Activated T-helper 2 cell treated with anti-CD3 and anti-CD28 coated beads, Interferon-gamma antibody, Interleukin-2, Interleukin-4, amounts not matched to agents 10 μg/mL and 5 μg/mL and 100 μg/mL, durations not matched to agents 14 hours and 24 hours and 36 hours (primary cell): ENCODE data around the gene ADGRL1. TPM values are rescaled to one million over a fixed set of nuclear protein-coding genes. Genes with fewer than 3 reads are reported as not detected.

Source experiments
- DNase-seq: peaks from one replicate; pipeline ENCODE4 v3.0.0; 2021; ENCODE audit warnings: low spot score
- H3K27ac Mint-ChIP-seq: one replicate; pipeline ENCODE4 v1.8.0; 2021; ENCODE audit warnings: mixed read lengths
- H3K27me3 Mint-ChIP-seq: one replicate; pipeline ENCODE4 v1.8.0; 2021; ENCODE audit warnings: low read depth, mixed read lengths
- H3K36me3 Mint-ChIP-seq: one replicate; pipeline ENCODE4 v1.8.0; 2021; ENCODE audit warnings: low read depth, mixed read lengths
- H3K4me1 Mint-ChIP-seq: one replicate; pipeline ENCODE4 v1.8.0; 2021; ENCODE audit warnings: low read depth, mixed read lengths
- H3K4me3 Mint-ChIP-seq: one replicate; pipeline ENCODE4 v1.8.0; 2021; ENCODE audit warnings: low read depth, mild to moderate bottlenecking, moderate library complexity, mixed read lengths
- H3K9me3 Mint-ChIP-seq: one replicate; pipeline ENCODE4 v1.8.0; 2021; ENCODE audit warnings: mixed read lengths
- intact Hi-C: fragments of 100-400 bp; cut with micrococcal nuclease; formaldehyde crosslinking; loops from one replicate; pipeline ENCODE4 v1.15.1; 2023
- total RNA-seq: library from RNA; stranded (reverse); gene quantifications from 2 replicates; pipeline ENCODE4 v1.2.3, GENCODE V29; 2022

The ADGRL1 gene
- total RNA-seq, 1 donor from 2014 or later, result 11.3 TPM

DNA sequence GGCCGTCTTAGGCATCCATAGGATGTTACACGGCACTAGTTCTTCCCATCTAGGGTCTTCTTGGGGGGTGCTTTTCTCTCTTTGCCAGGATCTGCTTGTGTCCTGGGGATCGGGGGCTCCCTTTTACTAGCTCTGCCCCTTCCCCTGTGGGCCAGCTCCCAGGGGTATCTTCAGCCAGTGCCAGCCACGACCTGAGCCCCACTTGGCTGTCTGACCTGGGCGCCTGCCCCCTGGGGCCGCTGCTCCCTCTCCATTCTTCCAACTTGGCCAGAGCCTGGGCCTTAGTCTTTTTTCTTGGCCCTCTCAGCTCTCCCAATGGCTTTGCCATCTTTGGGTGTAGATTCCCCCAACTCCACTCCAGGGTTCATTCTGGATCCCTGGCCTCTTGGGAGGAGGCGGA, 91.5 kb downstream of the ADGRL1 start:
- no peak overlapping the region for H3K27ac Mint-ChIP-seq
- H3K4me3 Mint-ChIP-seq, result no peak overlapping the region
- H3K36me3 Mint-ChIP-seq, result no peaks in the 10 kb centered on the region
- no peaks in the 10 kb centered on the region for H3K27me3 Mint-ChIP-seq
- H3K9me3 Mint-ChIP-seq, result no peaks in the 10 kb centered on the region
- DNase-seq, result no peak
- peaks cover 32% of the 10 kb centered on the region for H3K4me1 Mint-ChIP-seq
- intact Hi-C loops, result no loop called here

DNA sequence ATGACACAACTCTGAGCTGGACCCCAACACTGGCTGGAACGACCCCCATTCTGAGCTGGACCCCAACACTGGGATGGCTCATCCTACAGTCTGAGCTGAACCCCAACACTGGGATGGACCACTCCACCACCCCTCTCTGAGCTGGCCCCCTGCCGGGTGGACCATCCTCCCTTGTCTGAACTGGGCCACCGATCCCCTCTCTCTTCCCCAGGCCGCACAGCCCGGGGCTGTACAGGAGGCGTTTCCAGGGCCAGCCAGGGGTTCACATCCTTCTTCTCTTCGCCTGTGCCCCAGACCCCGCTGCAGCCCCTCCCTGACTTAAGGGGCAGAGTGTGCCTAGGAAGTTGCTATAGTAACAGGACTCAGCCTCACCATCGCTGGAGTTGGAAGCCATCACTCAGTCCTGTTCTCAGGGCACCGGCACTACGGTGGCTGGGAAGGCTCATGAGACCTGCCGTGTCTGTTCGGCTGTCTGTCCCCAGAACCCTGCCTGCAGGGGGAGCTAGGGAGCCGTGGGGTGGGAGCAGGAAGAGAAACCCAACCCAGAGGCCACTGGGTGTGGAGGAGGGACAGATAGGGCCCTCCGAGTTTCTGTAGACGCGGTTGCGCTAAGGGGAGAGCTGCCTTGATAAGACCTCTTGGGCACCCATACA, 92.1 kb downstream of the ADGRL1 start:
- intact Hi-C loops, result no loop called here
- peaks cover 29% of the 10 kb centered on the region for H3K4me1 Mint-ChIP-seq
- H3K27me3 Mint-ChIP-seq, result no peaks in the 10 kb centered on the region
- no peaks in the 10 kb centered on the region for H3K9me3 Mint-ChIP-seq
- DNase-seq, result peak; percentile 35
- no peak overlapping the region for H3K4me3 Mint-ChIP-seq
- H3K36me3 Mint-ChIP-seq, result no peaks in the 10 kb centered on the region
- H3K27ac Mint-ChIP-seq, result no peak overlapping the region

DNA sequence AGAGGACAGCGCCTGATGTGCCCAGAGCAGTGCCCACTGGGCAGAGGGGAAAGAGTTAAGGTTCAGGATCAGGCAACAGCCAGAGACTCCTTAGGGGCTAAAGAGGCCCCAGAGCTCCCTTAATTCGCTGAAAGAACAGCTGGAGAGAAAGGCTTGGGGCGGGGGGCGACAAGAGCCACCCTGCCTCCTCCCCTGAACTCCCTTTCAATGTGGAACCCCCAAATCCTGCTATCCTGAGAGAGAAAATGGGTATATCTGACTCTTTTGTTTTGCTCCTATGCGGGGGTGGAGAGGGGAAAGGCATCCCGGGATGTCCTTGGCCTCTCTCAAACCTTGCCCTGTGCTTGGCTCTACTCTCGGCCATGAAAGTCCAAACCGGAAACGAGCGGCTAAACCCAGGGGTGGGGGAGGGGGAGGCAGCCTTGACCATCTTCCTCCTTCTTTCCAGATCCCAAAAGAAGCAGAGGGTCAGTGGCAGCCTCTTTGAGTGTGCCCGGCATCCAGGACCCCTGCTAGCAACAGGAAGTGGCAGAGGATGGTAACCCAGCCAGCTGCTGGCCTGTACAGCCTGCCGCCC, 93.1 kb downstream of the ADGRL1 start:
- H3K27ac Mint-ChIP-seq, result no peak overlapping the region
- no peak for DNase-seq
- intact Hi-C loops, result no loop called here
- H3K4me3 Mint-ChIP-seq, result no peak overlapping the region
- no peaks in the 10 kb centered on the region for H3K36me3 Mint-ChIP-seq
- H3K27me3 Mint-ChIP-seq, result no peaks in the 10 kb centered on the region
- peaks cover 24% of the 10 kb centered on the region for H3K4me1 Mint-ChIP-seq
- no peaks in the 10 kb centered on the region for H3K9me3 Mint-ChIP-seq

DNA sequence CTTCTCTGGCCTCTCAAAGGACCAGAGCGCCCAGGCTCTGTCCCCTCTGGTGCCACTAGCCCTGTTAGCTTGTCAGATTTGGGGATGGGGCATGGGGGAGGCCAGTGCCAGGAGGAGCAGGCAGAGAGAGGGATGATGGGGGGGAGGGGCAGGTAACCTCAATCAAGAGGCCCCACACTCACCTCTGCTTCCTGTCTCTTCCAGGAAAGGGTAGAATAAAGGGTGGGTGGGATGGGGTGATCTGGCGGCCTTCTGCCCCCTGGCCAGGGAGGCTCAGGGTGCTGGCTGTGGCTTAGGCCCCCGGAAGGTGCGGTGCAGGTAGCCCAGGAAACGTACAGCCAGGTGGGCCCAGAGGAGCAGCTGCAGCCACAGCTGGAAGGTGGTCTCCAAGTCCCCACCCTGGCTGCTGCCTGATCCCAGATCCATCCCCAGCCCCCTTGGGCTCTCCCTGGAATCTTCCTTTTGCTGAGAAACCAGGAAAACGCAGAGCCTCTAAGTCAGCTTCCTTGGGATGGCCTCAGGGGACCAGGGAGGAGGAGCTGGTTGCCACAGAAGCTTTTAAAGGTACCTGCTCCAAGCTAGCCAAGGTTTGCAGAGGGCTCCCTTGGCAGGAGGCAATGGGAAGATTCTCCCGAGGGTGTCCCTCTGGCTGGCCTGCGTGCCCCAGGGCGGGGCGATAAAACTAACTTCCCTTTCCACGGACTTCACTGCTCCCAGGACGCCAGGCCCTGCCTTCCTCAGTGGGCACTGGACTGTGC, 93.7 kb downstream of the ADGRL1 start:
- no peak overlapping the region for H3K27ac Mint-ChIP-seq
- H3K36me3 Mint-ChIP-seq, result no peaks in the 10 kb centered on the region
- no peak overlapping the region for H3K4me3 Mint-ChIP-seq
- intact Hi-C loops, result no loop called here
- H3K27me3 Mint-ChIP-seq, result no peaks in the 10 kb centered on the region
- H3K4me1 Mint-ChIP-seq, result peaks cover 24% of the 10 kb centered on the region
- no peaks in the 10 kb centered on the region for H3K9me3 Mint-ChIP-seq
- no peak for DNase-seq

DNA sequence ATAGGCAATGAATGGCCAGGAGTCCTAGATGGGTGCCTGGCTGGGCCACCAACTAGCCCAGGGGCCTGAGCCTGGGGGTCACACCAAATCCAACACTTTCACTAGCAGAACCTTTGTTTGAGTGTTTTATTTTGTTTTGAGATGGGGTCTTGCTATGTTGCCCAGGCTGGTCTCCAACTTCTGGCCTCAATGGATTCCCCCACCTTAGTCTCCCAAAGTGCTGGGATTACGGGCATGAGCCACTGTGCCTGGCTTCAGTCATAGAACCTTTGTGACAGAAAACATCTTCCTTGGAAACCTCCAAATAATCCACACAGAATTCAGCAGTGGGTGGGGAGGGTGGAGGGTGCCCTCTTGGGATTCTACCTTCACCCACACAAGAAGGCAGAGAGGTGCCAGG, 94.5 kb downstream of the ADGRL1 start:
- Mint-ChIP-seq H3K36me3 (no peaks in the 10 kb centered on the region), H3K27me3 (no peaks in the 10 kb centered on the region), H3K27ac (no peak overlapping the region), H3K4me1 (peaks cover 18% of the 10 kb centered on the region), H3K9me3 (no peaks in the 10 kb centered on the region), H3K4me3 (no peak overlapping the region)
- DNase-seq, result no peak
- intact Hi-C loops, result no loop called here

DNA sequence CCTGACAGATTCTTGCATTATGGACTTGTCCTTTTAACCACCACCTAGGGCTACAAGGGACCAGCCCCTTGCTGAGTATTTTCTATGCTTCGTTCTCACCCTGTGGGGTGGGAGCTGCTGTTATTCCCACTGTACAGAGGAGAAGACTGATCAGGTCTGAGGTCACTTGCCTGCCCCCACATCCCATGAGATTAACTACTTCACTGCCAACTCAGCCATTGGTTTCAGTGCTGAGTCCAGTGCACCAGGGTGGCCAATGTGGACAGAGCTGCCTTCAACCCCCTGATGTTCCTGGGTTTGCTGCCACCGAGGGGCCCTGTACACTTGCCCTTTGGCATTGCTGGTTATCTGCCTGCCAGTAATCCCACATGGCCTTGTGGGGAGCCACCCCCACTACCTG, 95.3 kb downstream of the ADGRL1 start:
- no peak overlapping the region for H3K4me3 Mint-ChIP-seq
- no peak for DNase-seq
- H3K9me3 Mint-ChIP-seq, result no peaks in the 10 kb centered on the region
- intact Hi-C loops, result no loop called here
- H3K4me1 Mint-ChIP-seq, result peaks cover 13% of the 10 kb centered on the region
- H3K27me3 Mint-ChIP-seq, result no peaks in the 10 kb centered on the region
- H3K36me3 Mint-ChIP-seq, result peaks cover 3% of the 10 kb centered on the region
- no peak overlapping the region for H3K27ac Mint-ChIP-seq

DNA sequence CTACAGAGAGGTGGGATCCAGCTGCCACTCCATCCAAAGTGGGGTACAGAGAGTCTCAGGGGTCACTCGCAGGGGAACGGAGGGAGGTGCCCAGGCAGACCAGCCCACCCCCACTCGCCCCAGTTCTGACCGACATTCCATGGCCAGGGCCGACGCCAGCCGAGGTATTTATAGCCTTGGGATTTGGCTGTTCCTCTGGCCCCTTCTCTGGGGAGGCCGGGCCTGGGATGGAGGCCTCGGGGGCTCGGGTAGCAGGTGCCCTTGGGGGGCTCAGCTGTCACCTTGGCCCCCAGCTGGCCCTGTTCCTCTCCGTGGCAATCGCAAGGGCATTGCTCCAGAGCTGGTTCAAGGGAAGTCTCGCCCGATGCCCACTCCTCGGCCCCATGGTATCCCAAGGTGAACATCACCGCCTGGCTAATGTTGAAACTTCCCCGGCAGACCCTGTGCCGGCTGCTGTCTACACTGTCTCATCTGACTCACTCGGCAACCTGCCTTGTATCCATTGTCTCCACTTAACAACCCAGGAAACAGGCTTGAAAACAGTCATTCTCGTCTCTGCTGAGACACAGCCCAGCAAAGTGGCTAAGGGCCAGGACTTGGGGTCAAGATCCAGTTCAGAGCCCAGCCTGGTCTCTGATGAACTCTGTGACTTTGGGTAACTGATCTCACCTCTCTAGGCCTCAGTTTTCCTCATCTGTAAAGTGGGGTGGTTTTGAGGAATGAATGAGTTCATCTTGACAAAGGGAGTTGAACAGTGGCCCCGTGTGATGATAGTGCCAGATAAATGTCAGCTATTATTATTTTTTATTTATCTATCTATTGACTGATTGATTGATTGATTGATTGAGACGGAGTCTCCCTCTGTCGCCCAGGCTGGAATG, 98.1 kb downstream of the ADGRL1 start:
- peaks cover 5% of the 10 kb centered on the region for H3K36me3 Mint-ChIP-seq
- no peak for DNase-seq
- intact Hi-C loops, result no loop called here
- H3K4me1 Mint-ChIP-seq, result peaks cover 4% of the 10 kb centered on the region
- H3K27me3 Mint-ChIP-seq, result no peaks in the 10 kb centered on the region
- H3K9me3 Mint-ChIP-seq, result no peaks in the 10 kb centered on the region
- H3K27ac Mint-ChIP-seq, result no peak overlapping the region
- no peak overlapping the region for H3K4me3 Mint-ChIP-seq

DNA sequence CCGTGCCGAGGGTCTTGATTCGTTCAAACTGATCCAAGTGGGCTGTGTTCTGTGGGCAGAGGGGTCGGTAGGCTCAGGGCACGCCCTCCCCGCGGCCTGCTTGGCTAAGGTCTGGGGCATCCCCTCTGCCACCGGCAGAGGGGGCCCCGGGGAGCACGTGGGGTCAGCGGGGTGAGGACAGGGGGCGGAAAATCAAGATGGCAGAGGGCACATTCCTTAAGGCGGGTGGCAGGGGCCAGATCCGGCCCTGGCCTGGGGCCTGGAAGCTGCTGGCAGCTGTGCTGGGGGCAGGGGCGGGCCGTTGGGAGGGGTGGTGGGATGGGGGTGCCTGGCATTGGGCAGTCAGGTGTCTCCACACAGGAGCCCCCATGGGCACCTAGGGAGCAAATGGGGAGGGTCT, 99.1 kb downstream of the ADGRL1 start:
- Mint-ChIP-seq H3K9me3 (no peaks in the 10 kb centered on the region), H3K4me3 (no peak overlapping the region), H3K27ac (no peak overlapping the region), H3K27me3 (no peaks in the 10 kb centered on the region), H3K36me3 (peaks cover 5% of the 10 kb centered on the region), H3K4me1 (peaks cover 3% of the 10 kb centered on the region)
- intact Hi-C loops, result no loop called here
- no peak for DNase-seq

DNA sequence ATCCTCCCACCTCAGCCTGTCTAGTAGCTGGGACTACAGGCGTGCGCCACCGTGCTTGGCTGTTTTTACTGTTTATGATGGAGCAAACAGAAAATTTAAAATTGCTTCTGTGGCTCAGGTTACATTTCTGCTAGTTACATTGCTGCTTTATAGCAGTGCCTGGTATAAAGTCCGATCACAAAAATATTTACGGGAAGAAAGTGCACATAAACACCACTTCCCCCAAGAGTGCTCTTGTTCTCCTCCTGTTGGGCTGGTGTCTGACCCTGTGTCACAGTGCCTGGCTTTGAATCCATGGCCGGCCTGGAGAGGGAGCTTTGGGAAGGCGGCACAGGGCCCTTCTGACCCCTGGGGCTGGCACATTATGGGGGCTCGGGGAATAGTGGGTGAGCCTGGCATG, 100.3 kb downstream of the ADGRL1 start:
- DNase-seq, result no peak
- no peaks in the 10 kb centered on the region for H3K27me3 Mint-ChIP-seq
- H3K4me1 Mint-ChIP-seq, result no peaks in the 10 kb centered on the region
- no peak overlapping the region for H3K4me3 Mint-ChIP-seq
- peaks cover 9% of the 10 kb centered on the region for H3K36me3 Mint-ChIP-seq
- H3K9me3 Mint-ChIP-seq, result no peaks in the 10 kb centered on the region
- intact Hi-C loops, result no loop called here
- no peak overlapping the region for H3K27ac Mint-ChIP-seq

DNA sequence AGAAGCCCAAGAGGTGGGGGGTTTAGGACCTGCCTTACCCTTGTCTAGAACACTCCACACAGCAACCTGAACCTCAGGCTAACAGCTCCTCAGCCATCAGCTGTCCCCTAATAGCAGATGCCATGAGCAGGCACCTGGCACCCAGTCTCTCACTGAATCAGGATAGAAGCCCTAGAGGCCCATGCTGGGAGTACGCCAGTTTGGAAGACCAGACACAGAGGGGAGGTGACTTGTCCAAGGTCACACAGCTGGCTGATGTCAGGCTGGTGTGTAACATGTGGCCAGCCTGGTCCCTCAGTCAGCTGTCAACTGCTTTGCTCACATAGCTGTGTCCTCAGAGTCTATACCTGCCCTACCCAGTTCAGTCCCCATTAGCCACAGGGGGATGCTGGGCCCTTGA, 102.7 kb downstream of the ADGRL1 start:
- Mint-ChIP-seq H3K9me3 (no peaks in the 10 kb centered on the region), H3K27me3 (no peaks in the 10 kb centered on the region), H3K4me3 (no peak overlapping the region), H3K36me3 (peaks cover 10% of the 10 kb centered on the region), H3K27ac (no peak overlapping the region), H3K4me1 (no peaks in the 10 kb centered on the region)
- DNase-seq, result no peak
- intact Hi-C loops, result no loop called here

DNA sequence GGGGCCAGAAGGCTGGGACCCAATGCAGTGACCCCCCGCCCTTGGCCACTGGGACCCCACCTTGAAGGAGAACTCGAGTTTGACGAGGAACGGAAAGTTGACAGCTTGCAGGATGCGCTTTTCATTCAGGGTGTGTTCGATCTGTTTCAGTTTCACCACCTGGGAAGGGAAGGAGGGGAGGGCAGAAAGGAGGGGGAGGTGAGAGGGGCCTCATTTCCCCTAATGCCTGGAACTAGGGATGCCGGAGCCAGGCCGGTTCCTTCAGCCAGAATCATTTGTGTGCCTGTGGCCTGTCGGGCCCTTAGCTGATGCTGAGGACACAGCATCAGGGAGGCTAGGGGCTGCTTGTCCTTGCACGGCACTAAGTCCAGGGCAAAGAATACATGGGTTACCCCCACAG, 103.2 kb downstream of the ADGRL1 start:
- no peak overlapping the region for H3K4me3 Mint-ChIP-seq
- H3K27ac Mint-ChIP-seq, result no peak overlapping the region
- peaks cover 10% of the 10 kb centered on the region for H3K36me3 Mint-ChIP-seq
- no peak for DNase-seq
- H3K9me3 Mint-ChIP-seq, result no peaks in the 10 kb centered on the region
- no peaks in the 10 kb centered on the region for H3K4me1 Mint-ChIP-seq
- intact Hi-C loops, result no loop called here
- no peaks in the 10 kb centered on the region for H3K27me3 Mint-ChIP-seq

DNA sequence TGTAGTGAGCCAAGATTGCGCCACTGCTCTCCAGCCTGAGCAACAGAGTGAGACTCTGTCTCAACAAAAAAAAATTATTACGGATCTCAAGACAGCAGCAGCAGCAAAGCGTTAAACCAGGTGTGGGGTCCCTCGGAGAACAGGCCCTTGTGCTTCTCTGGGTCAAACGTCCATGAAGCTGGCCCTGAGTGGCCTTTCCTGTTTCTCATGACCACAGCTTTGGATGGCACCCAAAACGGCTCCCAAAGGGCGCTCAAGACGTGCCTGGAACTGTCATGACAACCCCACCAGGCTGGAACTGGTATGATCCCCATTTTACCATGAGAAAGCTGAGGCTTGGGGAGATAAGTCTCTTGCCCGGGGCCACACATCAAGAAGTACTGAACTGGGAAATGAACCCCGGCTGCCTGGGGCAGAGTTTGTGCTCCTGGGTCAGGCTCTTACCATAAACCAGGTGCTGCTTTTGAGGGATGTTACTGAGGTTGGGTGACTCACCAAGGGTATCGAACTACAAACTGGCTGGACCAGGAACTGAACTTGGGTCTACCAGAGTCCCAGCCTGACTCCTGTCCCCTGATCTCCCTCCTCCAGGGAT, 103.8 kb downstream of the ADGRL1 start:
- no peak for DNase-seq
- H3K4me1 Mint-ChIP-seq, result no peaks in the 10 kb centered on the region
- intact Hi-C loops, result no loop called here
- H3K36me3 Mint-ChIP-seq, result peaks cover 11% of the 10 kb centered on the region
- H3K27me3 Mint-ChIP-seq, result no peaks in the 10 kb centered on the region
- H3K27ac Mint-ChIP-seq, result no peak overlapping the region
- no peak overlapping the region for H3K4me3 Mint-ChIP-seq
- no peaks in the 10 kb centered on the region for H3K9me3 Mint-ChIP-seq
